Middle frontal gyrus (tissue), 1 donor: ENCODE results near the gene CACNA1H.

Experiments used
- DNase-seq: peaks from one replicate; pipeline ENCODE4 v3.0.0-alpha.2; 2015; ENCODE audit warnings: low spot score; ENCODE audit errors: extremely low spot score

The CACNA1H gene

DNA sequence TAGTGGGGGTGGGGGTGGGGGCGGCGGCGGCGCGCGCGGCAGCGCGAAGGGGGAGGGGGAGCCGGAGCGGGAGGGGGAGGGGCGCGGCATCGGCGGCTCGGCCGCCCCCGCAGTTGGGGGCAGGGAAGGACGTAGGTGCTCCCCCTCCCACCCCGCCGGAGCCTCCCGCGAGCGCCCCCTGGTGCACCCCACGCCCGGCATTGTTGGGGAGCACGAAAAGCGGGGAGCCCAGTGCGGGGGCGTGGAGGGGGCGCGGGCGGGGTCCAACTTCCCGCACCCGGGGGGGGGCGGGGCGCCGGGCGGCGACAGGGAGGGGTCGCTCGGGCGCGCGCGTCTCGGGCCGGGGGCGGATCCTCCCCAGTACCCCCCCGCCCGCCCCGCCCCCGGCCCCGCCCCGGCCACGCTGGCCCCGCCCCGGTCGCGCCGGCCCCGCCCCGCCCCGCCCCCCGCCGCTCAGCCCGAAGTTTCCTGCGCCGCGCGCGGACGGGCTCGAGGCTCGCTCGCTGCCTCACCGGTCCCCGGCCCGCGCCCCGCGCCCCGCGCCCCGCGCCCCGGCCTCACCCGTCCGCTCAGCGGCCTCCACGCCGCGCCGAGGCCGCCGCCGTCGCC is at the start of gene CACNA1H:
TSS of gene CACNA1H (plus strand) at position 456 of the 609 bp plus-strand sequence. CDS start 632 bp downstream, outside the sequence.
- DNase-seq, result no peak

DNA sequence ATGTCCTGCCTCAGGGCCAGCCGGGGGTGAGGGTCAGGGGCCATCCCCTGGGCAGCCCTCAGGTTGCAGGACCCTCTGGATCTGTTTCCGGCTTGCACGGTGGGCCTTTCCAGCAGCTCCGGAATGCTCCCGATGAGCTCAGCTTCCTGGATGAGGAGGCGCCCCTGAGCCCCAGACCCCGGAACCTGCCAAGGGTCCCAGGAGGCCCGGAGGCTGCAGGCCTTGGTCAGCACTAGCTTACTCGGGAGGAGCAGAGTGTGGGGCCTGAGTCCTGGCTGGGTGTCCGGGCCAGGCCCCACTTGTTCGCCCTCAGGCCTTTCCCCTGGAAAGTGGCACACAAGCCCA is 49.3 kb upstream of the CACNA1H start:
- no peak for DNase-seq

DNA sequence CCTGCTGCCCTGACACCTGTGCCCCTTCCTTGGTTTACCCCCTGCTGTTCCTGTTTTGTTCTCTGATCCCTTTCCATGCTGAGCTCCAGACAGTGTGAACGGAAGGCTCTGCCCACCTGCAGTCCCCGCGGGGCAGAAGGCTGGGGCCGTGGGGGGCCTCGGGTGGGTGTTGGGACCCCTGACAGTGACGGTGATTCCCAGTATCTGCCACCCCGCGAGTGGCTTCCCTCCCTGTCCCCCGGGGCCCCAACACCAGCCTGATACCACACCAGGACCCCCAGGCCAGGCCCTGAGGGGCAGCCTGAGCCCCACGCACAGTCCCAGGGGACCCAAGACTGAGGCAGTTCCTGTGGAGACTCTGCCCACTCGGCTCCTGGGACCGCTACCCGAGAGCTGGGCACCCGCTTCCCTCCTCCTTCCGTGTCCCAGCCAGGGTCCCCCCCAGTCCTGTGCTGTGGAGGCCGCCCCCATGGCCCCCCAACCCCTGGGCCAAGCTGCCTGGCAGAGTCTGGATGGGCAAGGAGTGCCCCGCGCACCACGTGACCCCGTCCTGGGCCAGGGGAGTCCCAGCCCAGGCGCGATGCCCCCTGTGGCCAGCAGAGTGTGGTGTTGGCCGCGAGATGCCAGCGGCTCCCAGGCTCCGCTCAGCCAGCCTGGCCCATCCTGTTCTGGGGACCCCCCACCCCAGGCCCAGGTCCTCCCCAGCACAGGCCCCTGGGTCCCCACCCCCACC is 46.9 kb upstream of the CACNA1H start:
- DNase-seq, result no peak

DNA sequence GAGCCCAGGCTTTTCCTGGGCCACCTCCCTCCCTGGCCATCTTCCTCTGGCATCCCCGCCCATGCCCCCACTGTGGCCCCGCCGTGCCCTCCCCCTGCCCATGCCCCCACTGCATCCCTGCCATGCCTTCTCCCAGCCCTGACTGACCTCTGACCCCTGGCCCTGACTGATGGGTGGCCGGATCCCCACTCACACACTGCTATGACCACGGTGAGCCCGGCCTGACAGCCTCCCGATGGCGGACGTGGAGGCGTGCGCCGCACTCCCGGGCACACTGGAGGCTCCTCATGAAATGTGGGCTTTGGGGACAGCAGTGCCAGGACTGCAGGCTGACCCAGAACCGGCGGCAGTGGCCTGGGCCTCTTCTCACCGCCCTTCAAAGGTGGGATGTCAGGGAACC is 46.2 kb upstream of the CACNA1H start:
- DNase-seq, result no peak

DNA sequence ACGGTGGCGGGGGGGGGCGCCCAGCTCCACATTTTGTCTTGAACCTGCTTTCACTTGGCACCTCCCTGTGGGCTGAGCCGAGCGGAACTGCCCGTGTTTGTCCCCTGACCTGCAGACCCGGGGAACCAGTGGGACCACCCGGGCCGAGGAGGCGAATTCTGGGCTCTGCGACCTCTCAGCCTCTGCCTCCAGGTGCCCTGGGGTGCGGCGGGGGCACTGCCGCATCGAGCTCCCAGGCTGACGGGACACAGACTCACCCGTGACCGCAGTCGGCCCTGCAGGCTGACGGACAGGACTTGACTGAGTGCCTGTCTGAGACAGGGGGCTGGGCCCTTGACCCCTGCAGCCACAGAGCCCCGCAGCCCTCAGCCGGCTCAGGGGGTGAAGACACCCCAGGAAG is 45.8 kb upstream of the CACNA1H start:
- DNase-seq, result no peak

DNA sequence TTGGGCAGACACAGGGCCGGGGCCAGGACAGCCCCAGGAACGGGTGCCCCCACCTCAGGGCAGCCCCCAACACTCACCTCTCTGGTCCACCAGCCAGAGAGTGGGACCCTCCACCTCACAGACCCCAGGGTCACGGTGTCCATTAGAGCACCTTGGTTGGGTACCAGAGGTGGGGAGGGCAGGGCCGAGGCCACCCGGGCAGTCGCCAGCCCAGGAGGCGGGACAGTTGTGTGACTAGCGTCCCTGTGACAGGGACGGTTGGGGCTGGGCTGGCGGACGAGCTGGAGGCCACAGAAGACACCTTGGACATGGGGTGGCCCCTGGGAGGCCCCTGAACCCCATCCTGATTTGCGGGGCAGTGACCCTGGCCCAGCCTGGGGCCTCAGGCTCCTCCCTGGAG is 45.2 kb upstream of the CACNA1H start:
- no peak for DNase-seq

DNA sequence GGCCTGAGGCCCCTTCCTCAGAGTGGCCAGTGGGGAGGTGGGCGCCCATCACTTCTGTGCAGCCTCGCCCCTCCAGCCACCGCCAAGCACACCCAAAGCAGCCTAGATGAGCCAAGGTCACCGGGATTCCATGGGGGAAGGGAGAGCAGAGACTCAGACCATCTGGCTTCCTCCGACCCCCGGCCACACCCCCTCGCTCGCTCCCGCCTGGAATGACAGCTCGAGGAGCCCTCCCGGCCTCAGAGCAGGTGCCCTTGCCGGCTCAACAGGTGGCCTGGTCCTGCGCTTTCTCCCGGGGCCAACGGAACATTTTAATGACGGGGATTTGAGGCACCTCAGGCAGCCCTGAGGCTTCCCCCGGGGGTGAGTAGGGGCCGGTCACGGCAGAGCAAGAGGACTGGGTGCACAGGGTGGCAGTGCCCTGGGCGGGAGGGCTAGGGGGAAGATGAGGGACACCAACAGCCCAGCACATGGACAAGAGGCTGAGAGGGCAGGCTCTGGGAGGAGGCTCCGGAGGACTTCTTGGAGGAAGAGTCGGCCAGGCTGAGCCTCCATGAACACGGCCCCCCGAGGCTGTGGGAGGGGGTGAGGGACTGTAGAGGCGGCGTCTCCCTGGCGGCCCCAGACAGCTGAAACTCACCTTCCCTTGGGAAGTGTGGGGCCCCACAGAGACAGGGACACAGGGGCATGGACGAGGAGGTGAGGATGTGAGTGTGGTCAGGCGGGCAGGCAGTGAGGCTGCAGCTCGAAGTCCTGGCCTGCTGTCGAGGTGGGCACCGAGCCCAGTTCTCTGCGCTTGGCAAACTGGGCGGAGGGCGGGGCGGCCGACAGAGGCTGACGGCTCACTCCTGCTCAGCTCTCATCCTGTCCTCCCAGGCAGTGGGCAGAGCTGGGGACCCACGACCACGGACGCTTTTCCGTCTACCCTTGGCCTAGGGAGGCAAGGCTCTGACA is 44.3 kb upstream of the CACNA1H start:
- no peak for DNase-seq

DNA sequence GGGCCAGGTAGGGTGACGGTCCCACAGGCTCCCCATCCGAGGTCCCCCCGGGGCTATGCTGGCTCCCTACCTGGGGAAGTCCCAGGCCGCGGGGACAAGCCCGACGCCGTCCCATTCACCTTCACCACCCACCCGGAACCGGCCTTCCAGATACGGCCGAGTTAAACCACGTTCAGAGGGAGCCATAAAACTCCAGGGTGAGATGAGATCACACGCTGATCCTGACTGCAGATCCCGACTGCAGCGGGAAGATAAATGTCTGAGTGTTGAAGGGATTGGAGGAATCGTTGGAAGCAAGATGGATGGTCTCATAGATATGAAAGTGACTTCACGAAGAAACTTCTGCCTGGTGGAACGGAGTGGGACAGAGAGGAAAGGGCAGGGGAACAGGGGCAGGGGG is 43.3 kb upstream of the CACNA1H start:
- no peak for DNase-seq

DNA sequence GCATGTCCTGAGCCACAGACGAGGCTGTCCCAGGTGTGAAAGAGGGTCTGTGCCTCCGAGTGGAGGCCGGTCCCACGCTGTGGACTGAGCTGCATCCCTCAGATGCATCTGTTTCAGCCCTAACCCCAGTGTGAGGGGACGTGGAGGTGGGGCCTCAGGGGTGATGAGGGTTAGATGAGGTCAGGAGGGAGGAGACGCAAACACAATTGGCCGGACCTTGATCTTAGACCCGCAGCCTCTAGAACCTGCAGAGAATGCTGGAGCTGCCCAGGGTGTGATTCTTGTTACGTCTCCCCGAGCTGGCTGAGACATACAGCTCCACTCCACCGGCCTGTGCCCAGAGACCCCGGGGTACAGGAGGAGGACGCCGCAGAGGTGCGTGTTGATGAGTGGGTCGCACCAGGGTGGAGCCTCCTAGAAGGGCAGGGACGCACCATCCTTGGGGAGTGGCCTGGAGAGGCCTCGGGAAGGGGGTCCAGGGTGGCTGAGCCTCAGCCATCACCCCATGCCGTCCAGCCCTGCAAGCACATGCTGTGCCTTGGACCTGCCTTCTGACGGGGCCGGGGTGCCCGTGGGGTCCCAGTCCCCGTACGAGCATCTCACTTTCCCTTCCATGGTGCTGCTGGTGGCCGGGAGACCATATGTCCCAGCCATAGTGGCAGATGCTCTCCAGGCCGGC is 40.3 kb upstream of the CACNA1H start:
- DNase-seq, result no peak

DNA sequence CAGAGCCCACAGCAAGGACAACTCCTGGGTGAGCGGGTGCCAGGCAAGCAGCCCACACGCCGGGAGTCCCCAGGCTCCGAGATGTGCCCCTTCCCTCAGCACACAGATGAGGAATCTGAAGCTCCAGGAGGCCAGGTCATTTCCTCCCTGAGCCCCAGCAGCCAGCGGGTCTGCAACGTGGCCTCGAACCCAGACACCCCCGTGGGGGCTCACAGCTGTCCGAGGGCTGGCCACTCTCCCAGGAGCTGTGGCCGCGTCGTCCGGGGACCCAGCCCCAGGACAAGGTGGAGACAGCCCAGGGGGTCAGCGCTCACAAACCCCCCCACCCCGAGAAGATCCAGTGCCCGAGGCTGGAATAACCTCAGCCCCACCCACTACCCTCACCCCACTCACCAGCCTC is 39.4 kb upstream of the CACNA1H start:
- DNase-seq, result no peak

DNA sequence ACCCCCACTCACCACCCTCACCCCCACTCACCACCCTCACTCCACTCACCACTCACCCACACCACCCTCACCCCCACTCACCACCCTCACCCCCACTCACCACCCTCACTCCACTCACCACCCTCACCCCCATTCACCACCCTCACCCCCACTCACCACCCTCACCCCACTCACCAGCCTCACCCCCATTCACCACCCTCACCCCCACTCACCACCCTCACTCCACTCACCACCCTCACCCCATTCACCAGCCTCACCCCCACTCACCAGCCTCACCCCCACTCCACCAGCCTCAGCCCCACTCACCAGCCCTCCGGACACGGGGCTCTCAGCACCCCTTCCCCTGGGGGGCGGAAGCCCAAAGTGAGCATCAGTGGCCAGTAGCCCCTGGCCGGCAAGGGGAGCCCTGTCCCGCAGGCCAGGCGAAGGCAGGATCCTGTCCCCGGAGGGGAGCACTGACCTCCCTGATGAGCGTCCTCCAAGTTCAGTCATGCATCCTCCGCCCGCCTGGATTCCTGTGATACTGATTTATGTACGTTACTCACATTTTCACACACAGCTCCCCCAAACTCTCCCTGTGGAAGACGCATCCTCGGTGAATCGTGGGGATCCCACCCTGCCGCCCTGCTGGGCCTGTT is 38.9 kb upstream of the CACNA1H start:
- DNase-seq, result no peak

DNA sequence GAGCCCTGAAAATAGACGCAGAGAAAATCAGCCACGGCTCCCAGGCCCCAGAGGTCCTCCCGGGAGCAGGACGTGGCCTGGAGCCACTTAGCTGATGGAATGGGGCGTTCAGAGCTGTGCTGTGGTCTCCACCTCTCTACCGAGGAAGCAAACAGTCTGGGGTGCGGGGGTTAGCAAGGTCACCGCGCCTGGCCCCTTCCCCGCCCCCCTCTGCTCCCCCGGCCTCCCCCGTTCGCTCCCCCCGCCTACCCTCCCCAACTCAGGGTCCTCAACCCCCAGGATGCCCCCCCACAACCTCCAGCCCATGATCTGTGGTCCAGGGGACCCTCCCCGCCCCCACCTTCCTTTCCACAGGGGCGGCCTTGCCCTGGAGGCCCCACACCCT is 36.2 kb upstream of the CACNA1H start:
- no peak for DNase-seq

DNA sequence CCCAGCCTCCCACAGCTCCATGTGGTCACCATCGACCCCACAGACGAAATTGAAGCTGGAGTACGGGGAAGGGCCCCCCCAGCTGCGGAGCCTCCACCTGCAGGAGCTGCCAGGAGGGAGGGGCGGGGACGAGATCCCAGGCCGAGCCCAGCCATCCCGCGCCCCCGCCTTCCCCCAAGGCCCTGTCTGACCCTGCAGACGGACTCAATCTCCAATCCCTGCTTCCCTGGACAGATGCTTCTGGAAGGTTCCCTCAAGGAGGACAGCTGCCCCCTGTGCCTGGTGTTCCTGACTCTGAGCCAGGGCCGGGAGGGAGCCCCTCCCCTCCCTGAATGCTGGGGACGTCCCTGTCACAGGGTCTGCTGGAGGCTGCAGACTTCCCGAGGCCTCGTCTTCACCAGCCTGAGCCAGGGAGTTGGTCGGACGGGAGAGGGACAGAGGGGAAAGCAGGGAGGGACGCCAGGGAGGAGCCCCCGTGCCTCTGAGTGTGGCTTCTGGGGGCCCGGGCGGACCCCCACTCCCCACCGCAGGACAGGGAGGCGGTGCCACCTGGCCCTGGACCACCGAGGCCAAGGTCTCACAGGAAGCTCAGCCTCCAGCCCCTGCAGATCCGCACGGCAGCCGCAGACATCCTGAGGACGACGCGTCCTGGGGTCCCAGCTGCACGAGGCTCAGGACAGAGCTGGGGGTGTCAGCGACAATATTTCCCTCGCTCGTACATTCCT is 35.6 kb upstream of the CACNA1H start:
- no peak for DNase-seq

DNA sequence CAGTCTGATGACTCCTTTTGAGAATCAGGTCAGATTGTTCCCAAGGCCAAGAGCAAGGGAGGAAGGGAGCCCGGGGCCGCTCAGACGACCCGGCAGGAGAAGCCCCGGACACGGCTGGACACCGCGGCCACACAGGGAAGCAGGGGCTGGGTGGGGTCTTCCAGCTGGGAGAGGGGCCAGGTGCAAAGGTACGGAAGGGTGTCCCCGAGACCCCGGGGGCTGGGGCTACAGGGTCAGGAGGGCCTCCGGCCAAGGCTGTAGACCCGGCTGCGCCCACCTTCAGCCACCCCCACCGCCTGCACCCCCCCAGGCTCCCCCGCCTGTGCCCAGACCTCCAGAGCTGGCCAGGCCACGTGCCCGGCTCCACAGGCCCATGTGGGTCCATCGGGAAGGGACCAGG is 35.0 kb upstream of the CACNA1H start:
- no peak for DNase-seq

DNA sequence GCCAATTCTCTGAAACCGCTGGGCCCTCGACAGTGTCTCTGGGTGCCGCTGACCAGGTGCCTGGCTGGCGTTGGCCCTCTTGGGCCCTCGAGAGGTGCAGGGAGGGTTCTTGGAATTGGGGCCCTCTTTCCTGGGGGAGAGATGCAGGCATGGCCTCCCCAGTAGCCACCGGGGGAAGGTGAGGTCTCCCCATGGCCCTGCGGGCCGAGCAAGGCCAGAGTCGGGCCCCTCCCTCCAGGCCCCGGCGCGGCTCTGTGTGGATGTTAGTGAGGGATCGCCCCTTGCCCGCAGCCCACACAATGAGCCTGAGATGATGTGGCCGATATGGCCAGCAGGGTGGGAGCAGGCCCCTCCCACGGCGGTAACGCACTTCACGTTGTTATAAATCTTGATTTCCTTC is 33.8 kb upstream of the CACNA1H start:
- DNase-seq, result no peak

DNA sequence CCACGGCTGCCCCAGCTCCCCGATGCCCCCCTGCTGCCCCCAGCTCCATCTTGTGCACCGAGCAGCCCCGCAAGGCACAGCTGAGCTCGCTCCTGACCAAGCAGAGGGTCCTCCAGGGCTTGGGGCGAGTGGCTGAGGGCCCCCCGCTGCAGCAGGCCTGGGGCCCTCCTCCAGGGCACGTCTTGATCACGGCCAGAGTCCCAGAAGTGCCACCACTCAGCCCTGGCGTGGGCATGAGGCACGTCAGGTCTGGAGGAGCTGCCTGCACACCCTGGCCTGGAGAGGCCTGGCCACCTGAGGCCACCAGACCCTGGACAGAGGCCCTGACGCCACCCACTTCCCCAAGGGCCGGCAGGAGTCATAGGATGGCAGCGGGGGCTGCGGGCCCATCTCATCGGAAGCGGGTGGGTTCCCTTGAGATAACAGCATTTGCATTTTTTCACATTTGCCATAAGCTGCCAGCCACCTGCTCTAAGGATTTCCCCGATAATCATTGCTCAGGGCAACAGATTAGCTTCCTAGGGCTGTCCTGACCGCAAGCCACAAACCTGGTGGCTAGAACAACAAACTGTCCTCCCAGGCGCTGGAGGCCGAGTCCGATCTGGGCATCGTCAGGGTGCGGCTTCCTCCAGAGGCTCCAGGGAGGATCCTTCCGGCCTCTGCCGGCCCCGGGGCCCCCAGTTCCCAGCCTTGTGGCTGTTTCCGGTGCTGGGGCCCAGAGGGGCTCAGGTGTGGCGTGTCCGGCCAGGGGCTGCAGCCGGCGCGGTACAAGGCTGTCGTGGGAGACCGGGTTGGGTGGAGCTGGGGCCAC is 32.9 kb upstream of the CACNA1H start:
- no peak for DNase-seq

DNA sequence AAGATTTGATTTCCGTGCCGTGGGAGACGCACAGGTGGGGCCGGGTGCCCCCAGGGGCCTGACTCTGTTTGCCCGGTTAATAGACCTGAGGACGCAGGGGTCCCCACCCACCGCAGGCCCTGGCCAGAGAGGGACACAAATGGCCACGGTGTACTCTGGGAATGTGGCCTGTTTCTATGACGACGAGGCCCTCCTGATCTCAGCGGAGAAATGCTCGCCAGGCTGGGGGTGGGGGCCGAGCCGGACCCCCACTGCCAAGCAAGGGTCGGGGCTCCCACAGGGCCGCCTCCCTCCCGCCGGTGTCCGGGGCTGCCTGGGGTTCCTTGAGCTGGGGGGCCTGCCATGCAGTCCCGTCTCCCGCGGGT is 32.3 kb upstream of the CACNA1H start:
- no peak for DNase-seq

DNA sequence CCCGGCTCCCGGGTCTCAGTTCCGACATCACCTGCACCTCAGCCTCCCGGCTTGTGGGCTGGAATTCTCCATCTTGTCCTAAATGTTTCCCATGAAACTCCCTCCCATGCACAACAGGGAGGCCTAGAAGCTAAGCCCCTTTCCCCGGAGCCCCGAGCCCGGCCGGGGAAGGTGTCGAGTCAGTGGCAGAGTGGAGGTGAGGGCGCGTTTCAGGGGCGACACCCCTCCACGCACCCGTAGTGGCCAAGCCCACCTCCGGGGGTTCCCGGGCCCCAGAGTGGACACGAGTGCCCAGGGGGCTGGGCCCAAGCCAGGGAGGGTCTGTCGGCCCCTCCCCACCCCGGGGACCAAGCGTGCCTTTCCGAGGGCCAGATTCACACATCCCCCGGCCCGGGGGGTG is 31.9 kb upstream of the CACNA1H start:
- DNase-seq, result no peak

DNA sequence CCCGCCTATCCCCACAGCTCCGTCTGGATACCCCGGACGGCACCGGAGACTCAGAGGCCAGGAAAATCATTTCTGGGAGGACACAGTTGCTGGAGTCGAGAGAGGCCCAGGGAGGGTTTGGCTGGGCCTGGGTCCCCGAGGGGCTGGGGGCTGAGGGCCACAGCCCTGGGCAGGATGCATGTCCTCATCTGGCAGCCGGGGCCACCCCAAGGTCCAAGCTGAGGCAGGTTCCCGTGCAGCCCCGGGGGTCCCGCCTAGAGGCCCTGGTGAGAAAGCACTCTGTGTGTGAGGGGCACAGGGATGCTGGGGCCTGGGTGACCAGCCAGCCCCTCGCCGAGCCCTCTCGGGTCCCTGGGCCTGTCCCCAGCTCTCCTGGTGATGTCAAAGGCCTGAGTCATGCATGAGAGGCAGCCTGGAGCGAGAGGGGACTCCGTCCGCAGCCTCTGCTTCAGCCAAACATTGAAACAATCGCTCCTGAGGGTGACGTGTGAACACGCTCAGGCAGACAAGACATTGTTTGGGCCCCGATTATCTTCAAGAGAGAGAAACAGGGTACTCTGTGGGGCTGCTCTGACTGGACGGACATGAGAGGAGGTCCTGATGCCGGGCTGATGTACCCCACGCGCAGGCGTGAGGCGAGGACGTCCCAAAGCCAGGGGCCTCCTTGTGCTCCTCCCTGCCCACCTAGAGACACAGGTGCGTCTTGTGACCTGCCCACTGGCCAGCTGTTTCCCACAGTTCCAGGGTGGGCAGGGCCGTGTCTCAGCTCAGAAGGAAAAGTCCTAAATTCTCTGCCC is 31.1 kb upstream of the CACNA1H start:
- DNase-seq, result no peak
